Erythroblast (primary cell): ENCODE measurements around the gene EMC10.

Experiments used
- GATA1 ChIP-seq: IDR thresholded peaks from 2 replicates; pipeline ENCODE4 v1.6.1; 2011; ENCODE audit warnings: low read depth, mild to moderate bottlenecking, control low read depth, low read length, moderate library complexity
- POLR2A ChIP-seq: IDR thresholded peaks from 2 replicates; pipeline ENCODE4 v1.6.1; 2011; ENCODE audit warnings: mild to moderate bottlenecking, low read length

DNA sequence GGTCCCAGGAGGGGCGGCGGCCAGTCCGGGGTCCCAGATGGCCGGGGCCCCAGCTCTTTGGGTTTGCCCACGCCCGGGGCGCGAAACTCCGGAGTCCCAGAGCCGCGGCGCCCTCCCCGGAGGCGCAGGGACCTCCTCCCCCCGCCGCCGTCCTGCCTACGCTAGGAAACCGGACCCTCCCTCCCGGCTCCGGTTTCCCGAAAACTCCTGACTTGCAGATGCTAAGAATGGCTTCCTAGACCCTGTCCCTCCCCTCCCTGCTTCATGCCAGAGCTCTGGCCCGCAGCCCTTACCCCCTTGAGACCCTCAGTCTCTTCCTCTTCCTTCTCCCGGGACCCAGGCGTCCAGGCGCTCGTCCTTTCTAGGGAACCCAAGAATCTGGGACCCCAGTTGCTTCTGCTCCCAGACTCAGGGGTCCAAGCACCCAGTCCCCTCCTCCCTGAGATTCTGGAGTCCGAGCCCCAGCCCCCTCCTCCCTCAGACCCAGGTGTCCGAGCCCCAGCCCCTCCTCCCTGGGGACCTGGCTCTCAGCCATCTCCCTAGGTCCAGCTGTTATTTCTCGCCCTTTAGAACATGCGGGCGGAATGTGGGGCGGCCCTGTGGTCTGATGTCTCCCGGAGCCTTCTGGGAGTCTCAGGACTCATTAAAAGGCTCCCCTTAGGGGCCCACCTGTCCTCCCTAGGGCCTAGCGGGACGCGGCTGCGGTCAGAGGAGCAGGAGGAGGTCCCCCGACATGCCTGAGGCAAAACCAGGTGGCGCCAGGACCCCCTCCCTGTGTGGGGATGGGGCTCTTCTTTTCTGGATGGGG, 43.9 kb upstream of the EMC10 start, which contains the start of gene MYBPC2:
- no peak for TF ChIP-seq POLR2A
- no peak for TF ChIP-seq GATA1
